HepG2 (cell line): ENCODE measurements around the gene MAP3K14. TPM values are rescaled to one million over a fixed set of nuclear protein-coding genes. Genes with fewer than 3 reads are reported as not detected.
A peak's percentile ranks its signal among the peaks of the same experiment; 100 is the strongest.

Source experiments
- CREB3 ChIP-seq: sonication (generic); formaldehyde crosslinking; IDR thresholded peaks from 2 replicates; pipeline ENCODE4 v1.5.0; 2020; ENCODE audit warnings: missing genetic modification reagents
- NR1H2 ChIP-seq: sonication (generic); formaldehyde crosslinking; IDR thresholded peaks from 2 replicates; pipeline ENCODE4 v1.8.1; 2022; ENCODE audit warnings: low read depth, missing genetic modification reagents, borderline replicate concordance
- REST ChIP-seq, 2 experiments: IDR thresholded peaks; 2 replicates each; pipeline ENCODE4 v1.6.1; 2011 to 2012; ENCODE audit warnings: low read length in 2 of 2, borderline replicate concordance in 1 of 2, low read depth in 1 of 2, mild to moderate bottlenecking in 1 of 2, moderate library complexity in 1 of 2
- SSRP1 ChIP-seq: IDR thresholded peaks from 2 replicates; pipeline ENCODE4 v1.6.1; 2016; ENCODE audit warnings: control low read depth
- TCF7 ChIP-seq: sonication (generic); IDR thresholded peaks from 2 replicates; pipeline ENCODE4 v1.6.1; 2016; ENCODE audit warnings: antibody characterized with exemption, low read depth
- ZFY ChIP-seq: sonication (generic); formaldehyde crosslinking; IDR thresholded peaks from 2 replicates; pipeline ENCODE4 v1.4.0; 2020; ENCODE audit warnings: missing genetic modification reagents
- ZFYVE20 ChIP-seq: sonication (generic); formaldehyde crosslinking; IDR thresholded peaks from 2 replicates; pipeline ENCODE4 v1.8.0; 2023; ENCODE audit warnings: low read depth, mild to moderate bottlenecking, moderate library complexity, missing genetic modification reagents, borderline replicate concordance
- ZNF136 ChIP-seq: sonication (generic); formaldehyde crosslinking; IDR thresholded peaks from 2 replicates; pipeline ENCODE4 v1.8.1; 2022; ENCODE audit warnings: low read depth, mild to moderate bottlenecking, moderate library complexity, missing genetic modification reagents
- ZNF224 ChIP-seq: sonication (generic); formaldehyde crosslinking; IDR thresholded peaks from 2 replicates; pipeline ENCODE4 v1.5.0; 2020; ENCODE audit warnings: mild to moderate bottlenecking, missing genetic modification reagents
- ZNF407 ChIP-seq: sonication (generic); formaldehyde crosslinking; IDR thresholded peaks from one replicate; pipeline ENCODE4 v1.5.1; 2020; ENCODE audit warnings: mild to moderate bottlenecking, missing genetic modification reagents; ENCODE audit errors: not compliant biosample characterization
- polyA plus RNA-seq, 8 experiments: library from polyadenylated mRNA; depleted of rRNA in 3 of 8; stranded (reverse) in 7 of 8; unstranded in 1 of 8; fragments of >200 nt; fragmentation: Illumina TruSeq in 4 of 8; extraction: Trizol in 4 of 8; gene quantifications; 2 replicates each; pipeline versions ENCODE4 v1.2.1 to v1.2.3, GENCODE V29; 2011 to 2016; ENCODE audit warnings: low read depth in 4 of 8, missing spikeins in 1 of 8, mixed read lengths in 1 of 8; ENCODE audit not compliant: insufficient read depth in 1 of 8
- total RNA-seq, 5 experiments: library from RNA; depleted of rRNA; stranded (reverse); fragments of >200 nt; fragmentation: Illumina TruSeq; extraction: Trizol; gene quantifications; 2 replicates each; pipeline ENCODE4 v1.2.3, GENCODE V29; 2016; ENCODE audit warnings: low read depth in 1 of 5
- TF ChIP-seq, protein P1 (sequence below): sonication (generic); formaldehyde crosslinking; IDR thresholded peaks from 2 replicates; pipeline ENCODE4 v1.8.0; 2022; ENCODE audit warnings: missing genetic modification reagents, mild to moderate bottlenecking, inconsistent platforms, borderline replicate concordance
- TF ChIP-seq, protein P2 (sequence below): sonication (generic); formaldehyde crosslinking; IDR thresholded peaks from 2 replicates; pipeline ENCODE4 v1.4.0; 2020; ENCODE audit warnings: missing genetic modification reagents

The MAP3K14 gene
- total and polyA plus RNA-seq, 2 of the 13 experiments (the other 11 are each of a cell fraction or from before 2014, with no cell fraction given) = 2.6 TPM

- TF ChIP-seq ZNF407 (CRISPR knock-in tag) = no peak
- TF ChIP-seq ZFYVE20 (CRISPR knock-in tag) = no peak
- no peak for TF ChIP-seq REST (IDR thresholded peaks at IDR 0.05; ENCODE audit: borderline replicate concordance in 1 of 2, low read depth in 1 of 2, low read length in 2 of 2)
- no peak for TF ChIP-seq TCF7
- TF ChIP-seq CREB3 (CRISPR knock-in tag) = 0 out of 2 replicates have a peak, but pooled peaks have one; percentile 11
- no peak for TF ChIP-seq ZNF136 (CRISPR knock-in tag)
- TF ChIP-seq NR1H2 = no peak
- no peak for TF ChIP-seq ZNF224 (CRISPR knock-in tag)
- TF ChIP-seq ZFY (CRISPR knock-in tag) = no peak
- TF ChIP-seq, protein P1, sequence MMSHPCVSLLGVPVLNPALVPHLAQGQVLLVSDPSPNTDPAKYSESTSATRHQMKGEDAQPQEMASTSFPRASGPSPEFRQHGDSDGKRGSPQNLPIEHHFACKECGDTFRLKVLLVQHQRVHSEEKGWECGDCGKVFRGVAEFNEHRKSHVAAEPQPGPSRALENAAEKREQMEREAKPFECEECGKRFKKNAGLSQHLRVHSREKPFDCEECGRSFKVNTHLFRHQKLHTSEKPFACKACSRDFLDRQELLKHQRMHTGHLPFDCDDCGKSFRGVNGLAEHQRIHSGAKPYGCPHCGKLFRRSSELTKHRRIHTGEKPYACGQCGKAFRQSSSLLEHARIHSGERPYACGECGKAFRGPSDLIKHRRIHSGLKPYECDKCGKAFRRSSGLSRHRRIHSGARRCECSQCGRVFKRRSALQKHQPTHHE (CRISPR knock-in tag) = no peak
- TF ChIP-seq, protein P2, sequence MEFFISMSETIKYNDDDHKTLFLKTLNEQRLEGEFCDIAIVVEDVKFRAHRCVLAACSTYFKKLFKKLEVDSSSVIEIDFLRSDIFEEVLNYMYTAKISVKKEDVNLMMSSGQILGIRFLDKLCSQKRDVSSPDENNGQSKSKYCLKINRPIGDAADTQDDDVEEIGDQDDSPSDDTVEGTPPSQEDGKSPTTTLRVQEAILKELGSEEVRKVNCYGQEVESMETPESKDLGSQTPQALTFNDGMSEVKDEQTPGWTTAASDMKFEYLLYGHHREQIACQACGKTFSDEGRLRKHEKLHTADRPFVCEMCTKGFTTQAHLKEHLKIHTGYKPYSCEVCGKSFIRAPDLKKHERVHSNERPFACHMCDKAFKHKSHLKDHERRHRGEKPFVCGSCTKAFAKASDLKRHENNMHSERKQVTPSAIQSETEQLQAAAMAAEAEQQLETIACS (CRISPR knock-in tag) = peak; percentile 29; the same call in 1 of the 2 replicates
- TF ChIP-seq SSRP1 = no peak
These were observed 500 bp upstream of the MAP3K14 start (continued) for GRCh38 chr17:45317111-45317928.
